SK-MEL-5 (cell line): ENCODE data around the gene ZC3HAV1. TPM values are rescaled to one million over a fixed set of nuclear protein-coding genes. Genes with fewer than 3 reads are reported as not detected.
"Not testable (repeated sequence)": the region's sequence is repeated elsewhere in the genome, so short reads cannot be mapped to it uniquely, and the experiment has no call there.

Experiments used
- DNase-seq: peaks from one replicate; pipeline ENCODE4 v3.0.0-alpha.2; 2016; ENCODE audit warnings: low read depth, low spot score
- in situ Hi-C: cut with HindIII; loops from 2 replicates; pipeline ENCODE4 v1.10.0; 2016; ENCODE audit warnings: low sequenced_read_pairs, high pct_unique_total_duplicates, low pct_unique_long_range_greater_than_20kb
- total RNA-seq: library from RNA; depleted of rRNA; stranded (reverse); fragments of >200 nt; shearing (Covaris generic); gene quantifications from 2 replicates; pipeline ENCODE4 v1.2.3, GENCODE V29; 2014

Gene ZC3HAV1
- total RNA-seq, 1 experiment from 2014 or later: 40.8 TPM

DNA sequence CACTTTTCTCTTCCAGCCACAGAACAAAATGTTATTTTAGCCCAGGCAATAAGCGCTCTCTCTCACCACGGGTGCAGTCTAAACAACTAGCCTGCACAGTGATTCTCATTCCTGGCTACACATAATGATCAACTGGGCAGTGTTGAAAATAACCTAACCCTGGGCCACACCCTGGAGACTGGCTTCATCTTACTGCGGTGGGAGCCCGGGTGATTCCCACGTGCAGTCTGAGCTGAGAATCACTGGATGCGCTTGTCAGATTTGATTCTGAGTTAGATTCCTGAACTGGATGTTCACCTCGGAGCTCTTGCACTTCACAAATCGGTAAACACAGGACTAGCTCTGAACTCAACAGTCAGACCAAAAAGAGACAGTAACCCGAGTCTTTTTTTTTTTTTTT is 14.9 kb downstream of the ZC3HAV1 start:
- in situ Hi-C loops: no loop called here
- peak; percentile 83 for DNase-seq

DNA sequence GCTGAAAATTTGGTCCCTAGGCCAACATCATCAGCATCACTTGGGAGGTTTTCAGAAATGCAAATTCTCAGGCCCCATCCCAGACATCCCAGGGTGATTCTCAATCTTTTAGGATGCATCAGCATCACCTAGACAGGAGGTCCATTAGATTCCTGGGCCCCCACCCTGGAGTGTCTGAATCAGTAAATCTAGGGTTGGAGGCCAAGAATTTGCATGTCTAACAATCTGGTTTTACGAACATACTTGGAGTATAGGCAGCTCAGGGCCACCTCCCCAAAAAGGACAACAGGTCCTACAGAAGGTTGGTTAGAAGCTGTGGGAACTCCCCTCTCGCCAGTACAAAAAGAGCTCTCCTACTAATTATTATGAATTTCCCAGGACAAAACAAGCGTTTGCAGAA is 15.5 kb downstream of the ZC3HAV1 start:
- DNase-seq: no peak
- in situ Hi-C loops: no loop called here

DNA sequence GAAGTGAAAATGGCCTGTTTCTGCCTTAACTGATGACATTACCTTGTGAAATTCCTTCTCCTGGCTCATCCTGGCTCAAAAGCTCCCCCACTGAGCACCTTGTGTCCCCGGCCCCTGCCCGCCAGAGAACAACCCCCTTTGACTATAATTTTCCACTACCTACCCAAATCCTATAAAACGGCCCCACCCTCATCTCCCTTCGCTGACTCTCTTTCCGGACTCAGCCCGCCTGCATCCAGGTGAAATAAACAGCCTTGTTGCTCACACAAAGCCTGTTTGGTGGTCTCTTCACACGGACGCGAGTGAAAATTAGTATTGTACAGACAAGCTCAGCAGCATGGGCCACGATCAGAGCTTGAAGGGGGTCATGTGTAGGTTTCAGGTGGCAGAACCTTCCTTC is 16.0 kb downstream of the ZC3HAV1 start:
- DNase-seq, in situ Hi-C loops: not testable (repeated sequence)

DNA sequence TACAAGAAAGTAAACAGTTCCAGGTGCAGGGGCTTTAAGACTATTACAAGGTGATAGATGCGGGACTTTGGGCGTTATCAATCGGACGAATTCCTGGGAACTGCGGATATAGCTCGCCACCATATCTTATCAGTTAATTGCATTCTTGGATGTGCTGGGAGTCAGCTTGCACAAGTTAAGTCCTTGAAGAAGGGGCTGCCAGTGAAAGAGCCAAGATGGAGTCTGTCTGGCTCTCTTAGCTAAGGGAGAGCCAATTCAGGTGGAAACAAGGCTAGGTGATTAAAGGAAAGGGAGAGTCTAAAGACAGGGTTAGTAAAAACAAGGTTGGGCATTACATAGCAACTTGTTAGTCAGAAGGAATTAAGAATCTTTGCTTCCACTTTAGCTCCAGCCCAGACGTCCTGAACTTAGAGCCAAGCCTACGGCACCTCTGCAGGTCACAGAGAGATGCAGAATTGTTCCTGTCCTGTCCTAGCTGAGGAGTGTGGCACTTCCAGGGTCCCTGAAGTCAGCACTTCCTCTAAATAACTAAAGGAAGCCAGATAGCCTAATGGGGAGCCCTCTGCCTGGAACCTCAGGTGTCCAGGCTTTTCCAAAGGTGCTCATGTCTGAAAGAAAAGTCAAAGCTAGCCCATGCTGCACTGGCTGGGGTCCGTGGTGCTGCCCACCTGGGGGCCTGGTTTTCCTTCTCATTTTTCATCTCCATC is 17.3 kb downstream of the ZC3HAV1 start:
- no peak for DNase-seq
- in situ Hi-C loops: no loop called here

GRCh38 chr7:139091677-139091996 is 17.9 kb downstream of the ZC3HAV1 start:
- no peak for DNase-seq
- in situ Hi-C loops: no loop called here

- no peak for DNase-seq
- in situ Hi-C loops: no loop called here
Observed at GRCh38 chr7:139089118-139089517, 20.4 kb downstream of the ZC3HAV1 start.

- peak; percentile 23 for DNase-seq
- in situ Hi-C loops: no loop called here
Observed at GRCh38 chr7:139088268-139088667, 21.3 kb downstream of the ZC3HAV1 start.

DNA sequence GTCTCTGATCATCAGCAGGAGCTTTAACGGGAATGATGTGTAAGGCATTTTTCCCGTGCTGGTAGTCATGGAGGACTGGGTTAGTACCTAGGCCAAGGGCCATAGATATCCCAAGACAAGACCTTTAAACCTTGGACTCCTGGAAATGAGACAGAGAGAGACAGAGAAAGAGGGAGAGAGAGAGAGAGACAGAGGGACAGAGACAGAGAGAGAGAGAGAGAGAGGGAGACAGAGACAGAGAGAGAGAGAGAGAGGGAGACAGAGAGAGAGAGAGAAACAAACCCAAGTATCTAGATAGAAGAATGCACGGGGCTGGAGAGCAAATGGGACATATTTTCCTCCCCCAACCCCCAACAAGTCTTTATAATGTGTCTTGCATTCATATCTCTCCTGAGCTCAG is 22.3 kb downstream of the ZC3HAV1 start:
- in situ Hi-C loops: no loop called here
- DNase-seq: no peak

DNA sequence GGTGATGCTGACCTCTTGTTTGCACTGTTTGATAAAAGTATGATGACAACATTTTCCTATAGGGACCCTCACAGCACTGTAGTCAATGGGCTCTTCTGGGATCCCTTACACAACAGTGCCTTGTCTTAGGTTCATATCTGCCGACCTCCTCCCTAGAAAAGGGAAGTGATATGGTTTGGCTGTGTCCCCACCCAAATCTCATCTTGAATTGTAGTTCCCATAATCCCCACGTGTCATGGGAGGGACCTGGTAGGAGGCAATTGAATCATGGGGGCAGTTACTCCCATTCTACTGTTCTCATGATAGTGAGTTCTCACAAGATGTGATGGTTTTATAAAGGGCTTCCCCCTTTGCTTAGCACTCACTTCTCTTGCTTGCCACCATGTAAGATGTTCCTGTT is 23.1 kb downstream of the ZC3HAV1 start:
- in situ Hi-C loops: no loop called here
- DNase-seq: no peak

DNA sequence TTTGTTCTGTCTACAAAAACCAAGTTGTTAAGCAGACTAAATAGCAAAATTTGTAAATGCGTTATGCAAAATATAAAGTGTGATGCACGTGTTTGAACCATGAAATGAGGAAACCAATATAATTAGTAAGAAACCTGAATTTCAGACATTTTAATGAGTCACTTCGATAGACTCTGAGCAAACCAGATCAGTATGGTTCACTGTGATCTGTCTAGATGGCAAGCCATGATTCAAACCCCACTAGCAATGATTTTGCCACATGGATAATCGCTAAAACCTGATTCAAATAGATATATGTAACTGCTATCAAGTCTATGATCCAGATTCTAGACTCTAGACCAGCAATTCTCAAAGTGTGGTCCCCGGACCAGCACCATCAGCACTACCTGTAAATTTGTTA is 24.8 kb downstream of the ZC3HAV1 start:
- in situ Hi-C loops: no loop called here

DNA sequence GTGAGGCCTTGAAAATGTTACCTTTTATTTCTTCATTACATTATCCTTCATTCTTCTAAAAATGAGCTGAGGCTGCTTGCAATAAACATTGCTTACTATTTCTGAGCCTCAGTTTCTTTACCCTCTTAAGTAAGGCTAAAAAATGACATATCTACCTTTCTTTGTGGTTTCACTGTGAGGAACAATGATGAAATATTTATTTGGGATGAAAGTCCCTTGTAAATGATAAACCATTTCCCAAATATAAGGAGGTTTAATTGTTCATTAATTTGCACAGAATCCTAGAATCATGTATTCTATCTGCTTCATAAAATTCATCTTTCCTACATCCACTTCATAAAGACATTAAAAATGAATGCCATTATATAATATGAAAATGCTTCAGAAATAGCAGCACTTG is 27.9 kb downstream of the ZC3HAV1 start:
- in situ Hi-C loops: no loop called here
- DNase-seq: no peak

More for the DNA sequence above, 24.8 kb downstream of the ZC3HAV1 start:
- DNase-seq: no peak

GRCh38 chr7:139080905-139081304 is 28.6 kb downstream of the ZC3HAV1 start:
- in situ Hi-C loops: no loop called here
- no peak for DNase-seq

DNA sequence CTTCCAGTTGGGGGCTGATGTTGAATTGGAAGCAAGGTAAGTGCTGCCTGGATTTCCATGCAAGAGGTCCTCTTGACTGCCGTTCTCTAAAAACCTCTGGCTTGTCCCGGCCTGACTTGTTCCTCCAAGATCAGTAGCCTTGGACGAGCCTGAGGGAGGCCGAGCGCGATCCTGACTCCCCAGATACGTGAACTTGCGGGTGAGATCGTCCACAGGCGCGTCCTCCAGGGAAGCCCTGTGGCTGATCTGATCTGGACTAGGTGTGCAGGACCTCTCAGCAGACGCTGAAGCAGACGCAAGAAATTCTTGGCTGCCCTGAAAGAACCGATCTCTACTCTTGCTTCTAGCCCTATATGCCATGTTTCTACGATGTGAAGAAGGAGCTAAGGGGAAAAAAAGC is 29.7 kb downstream of the ZC3HAV1 start:
- no peak for DNase-seq
- in situ Hi-C loops: no loop called here

DNA sequence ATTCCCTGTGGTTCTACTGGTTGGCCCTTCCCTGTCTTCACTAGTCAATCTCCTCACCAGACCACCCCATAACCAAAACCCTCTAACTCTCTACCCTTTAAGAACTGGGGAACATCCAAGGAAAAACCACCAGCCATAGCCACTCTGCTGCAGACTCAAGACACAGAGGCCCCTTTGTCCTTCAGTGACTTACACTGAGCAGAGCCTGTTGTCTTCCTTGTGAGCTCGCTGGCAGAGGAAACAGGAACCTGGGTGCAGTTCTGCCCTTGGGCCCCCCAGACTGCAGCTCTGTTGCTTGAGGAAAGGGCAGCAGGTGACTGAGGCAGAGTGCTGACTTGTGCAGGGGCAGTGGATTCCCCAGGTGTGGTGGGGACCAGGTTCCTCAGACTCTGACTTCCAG is 30.6 kb downstream of the ZC3HAV1 start:
- in situ Hi-C loops: no loop called here
- DNase-seq: peak; percentile 90

- in situ Hi-C loops: no loop called here
- DNase-seq: peak; percentile 35
Observed at GRCh38 chr7:139078399-139078798, 31.1 kb downstream of the ZC3HAV1 start.

DNA sequence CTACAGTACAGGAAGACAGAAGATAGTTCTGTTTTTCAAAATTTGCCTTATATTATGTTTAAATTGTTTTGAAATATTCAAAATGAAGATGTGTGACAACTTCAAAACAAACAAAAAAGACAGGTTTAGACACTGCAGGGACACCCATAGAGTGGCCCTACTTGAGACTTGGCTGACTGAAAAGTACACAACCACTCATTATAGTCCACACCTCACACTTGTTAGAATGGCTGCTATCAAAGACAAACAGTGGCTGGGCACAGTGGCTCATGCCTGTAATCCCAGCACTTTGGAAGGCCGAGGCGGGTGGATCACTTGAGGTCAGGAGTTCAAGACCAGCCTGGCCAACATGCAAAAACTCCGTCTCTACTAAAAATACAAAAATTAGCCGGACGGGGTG is 31.8 kb downstream of the ZC3HAV1 start:
- in situ Hi-C loops, DNase-seq: not testable (repeated sequence)

DNA sequence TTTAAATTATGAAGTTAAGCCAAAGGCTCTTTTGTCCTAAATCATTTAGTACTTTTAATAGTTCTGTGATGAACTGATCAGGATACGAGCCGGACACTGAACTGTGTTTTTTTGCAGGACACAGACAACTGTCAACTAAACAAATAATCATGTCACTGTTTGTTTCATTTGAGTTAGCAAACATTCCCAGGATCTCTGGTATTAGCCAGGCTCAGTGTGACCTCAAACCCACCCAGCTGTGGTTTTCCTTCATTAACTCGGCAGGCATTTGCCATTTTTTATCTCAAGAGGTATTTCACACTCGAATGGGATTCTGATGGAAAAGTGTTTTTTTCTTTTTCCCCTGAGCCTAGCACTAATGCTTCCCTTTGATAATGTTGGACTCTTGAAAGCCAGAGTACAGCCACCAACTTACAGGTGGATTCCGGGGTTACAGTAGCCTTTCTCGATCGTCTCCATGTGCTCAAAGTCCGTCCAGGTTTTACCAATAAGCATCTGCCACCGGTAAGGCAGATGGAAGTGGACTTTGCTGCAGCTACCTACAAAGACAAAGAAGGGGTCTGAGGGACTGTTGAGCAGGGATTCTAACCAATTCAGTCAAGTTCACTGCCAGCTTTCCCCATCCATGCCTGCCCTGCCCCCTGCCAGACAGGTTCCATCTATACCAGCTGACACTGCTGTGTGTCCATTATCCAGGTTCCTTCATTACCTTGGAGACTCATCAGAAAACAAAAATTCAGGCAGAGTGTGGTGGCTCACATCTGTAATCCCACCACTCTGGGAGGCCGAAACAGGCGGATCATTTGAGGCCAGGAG is 33.4 kb downstream of the ZC3HAV1 start:
- in situ Hi-C loops: no loop called here
- no peak for DNase-seq

DNA sequence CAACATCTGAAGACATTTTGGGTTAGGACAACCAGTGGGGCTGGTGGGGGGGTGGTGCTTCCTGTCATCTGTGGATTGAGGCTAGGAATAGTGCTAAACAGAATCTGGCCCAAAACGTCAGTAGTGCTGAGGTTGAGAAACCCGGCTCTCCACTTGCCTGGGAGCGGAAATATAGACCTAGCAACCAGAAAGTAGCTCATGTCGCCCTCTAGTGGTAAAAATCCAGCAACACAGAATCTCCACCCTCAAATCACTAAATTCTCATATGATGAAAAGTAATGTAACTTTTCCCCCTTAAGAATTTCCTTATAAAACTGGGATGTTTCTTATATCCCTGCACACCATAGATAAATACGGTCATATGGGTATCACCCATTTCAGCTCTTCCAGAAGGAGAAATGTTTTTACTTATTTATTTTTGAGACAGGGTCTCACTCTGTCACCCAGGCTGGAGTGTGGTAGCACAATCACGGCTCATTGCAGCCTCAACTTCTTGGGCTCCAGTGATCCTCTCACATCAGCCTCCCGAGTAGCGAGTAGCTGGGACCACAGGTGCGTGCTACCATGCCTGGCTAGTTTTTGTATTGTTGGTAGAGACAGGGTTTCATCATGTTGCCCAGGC is 34.4 kb downstream of the ZC3HAV1 start:
- peak; percentile 92 for DNase-seq
- in situ Hi-C loops: no loop called here

DNA sequence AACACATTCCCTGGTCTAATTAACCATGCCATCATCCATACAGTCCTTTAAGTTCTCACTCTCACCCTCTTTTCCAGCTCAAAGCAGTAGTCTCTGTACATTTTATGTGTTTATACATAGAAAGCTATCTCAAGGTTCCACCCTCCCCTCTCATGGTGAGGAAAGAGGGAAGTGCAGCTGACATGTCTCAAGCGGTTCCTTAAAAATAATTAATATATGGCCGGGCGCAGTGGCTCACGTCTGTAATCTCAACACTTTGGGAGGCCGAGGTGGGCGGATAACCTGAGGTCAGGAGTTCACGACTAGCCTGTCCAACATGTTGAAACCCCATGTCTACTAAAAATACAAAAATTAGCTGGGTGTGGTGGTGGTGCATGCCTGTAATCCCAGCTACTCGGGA is 36.7 kb downstream of the ZC3HAV1 start:
- in situ Hi-C loops: no loop called here

More for the DNA sequence above, 36.7 kb downstream of the ZC3HAV1 start:
- DNase-seq: no peak
